ENCODE measurements around the gene RTL10.

DNA sequence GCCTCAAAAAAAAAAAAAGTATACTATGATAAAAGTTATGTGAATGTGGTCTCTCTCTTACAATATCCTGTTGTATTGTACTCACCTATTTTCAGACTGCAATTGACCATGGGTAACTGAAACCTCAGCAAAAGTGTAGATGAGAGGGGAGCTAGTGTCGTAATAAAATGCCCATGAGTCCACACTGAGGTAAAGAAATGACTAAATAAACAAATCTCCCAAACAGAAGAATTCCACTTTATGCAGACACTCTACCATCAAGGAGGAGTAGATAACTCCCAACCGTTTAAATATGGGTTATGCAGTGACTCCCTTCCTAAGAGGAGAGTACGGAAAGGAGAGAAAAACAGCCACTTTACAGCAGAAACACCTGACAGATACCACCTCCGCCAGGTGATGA lies 14.6 kb downstream of the RTL10 start:
- TF ChIP-seq, protein P1, sequence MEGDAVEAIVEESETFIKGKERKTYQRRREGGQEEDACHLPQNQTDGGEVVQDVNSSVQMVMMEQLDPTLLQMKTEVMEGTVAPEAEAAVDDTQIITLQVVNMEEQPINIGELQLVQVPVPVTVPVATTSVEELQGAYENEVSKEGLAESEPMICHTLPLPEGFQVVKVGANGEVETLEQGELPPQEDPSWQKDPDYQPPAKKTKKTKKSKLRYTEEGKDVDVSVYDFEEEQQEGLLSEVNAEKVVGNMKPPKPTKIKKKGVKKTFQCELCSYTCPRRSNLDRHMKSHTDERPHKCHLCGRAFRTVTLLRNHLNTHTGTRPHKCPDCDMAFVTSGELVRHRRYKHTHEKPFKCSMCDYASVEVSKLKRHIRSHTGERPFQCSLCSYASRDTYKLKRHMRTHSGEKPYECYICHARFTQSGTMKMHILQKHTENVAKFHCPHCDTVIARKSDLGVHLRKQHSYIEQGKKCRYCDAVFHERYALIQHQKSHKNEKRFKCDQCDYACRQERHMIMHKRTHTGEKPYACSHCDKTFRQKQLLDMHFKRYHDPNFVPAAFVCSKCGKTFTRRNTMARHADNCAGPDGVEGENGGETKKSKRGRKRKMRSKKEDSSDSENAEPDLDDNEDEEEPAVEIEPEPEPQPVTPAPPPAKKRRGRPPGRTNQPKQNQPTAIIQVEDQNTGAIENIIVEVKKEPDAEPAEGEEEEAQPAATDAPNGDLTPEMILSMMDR (IDR thresholded peaks at IDR 0.05): no peak
- TF ChIP-seq POLR2A (IDR thresholded peaks at IDR 0.05): no peak
